ENCODE measurements around the gene ARL6IP4.

The ARL6IP4 gene

DNA sequence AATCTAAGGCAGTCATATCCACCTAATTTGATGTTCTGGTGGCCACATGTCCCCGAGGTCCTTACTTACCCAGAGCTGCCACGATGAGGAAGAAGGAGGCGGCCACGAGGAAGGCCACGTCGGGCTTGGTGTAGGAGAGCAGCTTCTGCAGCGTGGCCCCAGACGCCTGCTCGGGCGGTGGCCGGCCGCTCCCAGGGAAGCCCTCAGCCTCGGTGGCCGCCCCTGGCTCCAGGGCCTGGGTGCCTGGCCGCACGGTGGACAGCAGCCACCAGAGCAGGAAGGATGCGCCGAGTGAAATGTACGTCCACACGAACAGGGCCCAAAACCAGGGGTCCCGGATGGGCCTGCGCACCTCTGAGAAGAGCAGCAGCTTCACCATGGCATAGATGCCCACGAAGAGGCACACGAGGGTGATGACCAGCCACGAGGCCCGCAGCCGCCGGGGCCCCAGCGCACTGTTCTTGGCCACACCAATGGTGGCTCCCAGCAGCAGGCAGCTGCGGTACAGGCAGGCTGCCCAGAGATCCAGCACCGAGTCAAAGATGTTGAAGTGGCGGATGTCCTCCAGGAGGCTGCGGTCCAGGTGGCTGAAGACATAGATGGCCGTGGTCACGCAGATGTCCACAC is 20.8 kb upstream of the ARL6IP4 start:
- no peak for DNase-seq

DNA sequence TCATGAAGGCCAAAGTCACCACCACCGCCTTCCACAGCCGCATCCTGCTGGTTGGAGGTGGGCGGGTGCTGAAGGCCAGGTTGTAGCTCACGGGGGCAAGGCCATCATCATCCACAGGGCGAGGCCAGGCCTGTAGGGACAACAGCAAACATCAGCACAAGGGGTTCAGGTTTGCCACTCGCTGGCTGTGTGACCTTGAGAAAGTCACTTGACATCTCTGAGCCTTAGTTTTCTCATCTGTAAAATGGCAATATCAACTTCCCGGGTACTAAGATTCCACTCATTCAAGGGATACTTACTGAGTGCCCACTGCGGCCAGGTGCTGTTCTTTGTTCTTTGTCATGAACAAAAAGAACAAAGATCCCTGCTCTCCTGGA is 20.3 kb upstream of the ARL6IP4 start:
- DNase-seq: no peak

DNA sequence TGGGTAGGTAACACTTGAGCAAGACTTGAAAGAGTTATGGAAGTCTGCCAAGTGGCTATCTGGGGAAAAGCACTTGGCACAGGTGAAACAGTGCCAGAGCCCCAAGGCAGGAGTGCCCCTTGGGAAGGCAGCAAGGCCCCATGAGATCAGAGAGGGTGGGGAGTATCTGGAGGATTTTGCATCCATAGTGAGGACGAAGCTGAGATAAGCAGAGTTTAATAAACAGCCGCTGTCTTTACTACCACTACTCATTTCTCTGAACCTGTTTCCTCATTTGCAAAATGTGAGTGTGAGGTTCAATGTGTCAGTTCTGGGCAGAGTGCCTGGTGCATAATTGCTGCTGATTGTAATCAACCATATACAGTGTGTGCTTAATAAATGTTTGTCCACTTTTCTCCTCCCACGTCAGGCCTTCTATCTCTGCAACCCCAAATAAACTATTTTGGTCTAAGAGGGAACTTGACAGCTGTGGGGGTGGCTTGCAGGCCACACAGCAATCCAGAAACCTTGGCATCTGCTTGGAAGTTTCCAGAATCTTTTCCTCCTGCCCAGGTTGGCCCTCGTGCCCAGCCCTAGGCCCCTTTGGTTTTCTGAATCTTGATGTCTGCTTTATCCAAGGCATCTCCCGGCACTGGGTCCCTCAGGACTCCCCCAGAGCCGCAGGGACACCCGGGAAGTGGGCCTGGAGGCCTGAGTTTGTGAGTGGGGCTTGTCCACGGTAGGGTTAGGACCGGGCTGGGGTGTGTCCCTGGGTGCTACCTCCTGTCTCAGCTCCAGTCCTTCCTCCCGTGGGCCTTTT is 18.8 kb upstream of the ARL6IP4 start:
- no peak for DNase-seq

DNA sequence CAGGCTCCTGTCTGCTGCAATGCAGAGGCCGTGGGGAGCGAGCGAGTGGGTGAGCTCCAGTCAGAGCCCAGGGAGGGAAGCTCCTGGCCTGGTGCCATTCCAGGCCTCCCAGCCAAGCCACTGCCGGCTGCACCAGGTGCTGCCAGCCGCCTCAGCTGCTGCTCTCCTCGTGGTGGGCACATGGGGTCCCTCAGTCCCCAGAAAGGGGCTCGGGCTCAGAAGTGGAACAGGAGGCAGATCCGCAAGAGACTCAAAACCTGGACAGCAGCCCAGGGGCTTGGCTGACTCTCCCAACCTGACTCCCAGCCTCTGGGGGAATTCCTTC is 16.6 kb upstream of the ARL6IP4 start:
- no peak for DNase-seq

DNA sequence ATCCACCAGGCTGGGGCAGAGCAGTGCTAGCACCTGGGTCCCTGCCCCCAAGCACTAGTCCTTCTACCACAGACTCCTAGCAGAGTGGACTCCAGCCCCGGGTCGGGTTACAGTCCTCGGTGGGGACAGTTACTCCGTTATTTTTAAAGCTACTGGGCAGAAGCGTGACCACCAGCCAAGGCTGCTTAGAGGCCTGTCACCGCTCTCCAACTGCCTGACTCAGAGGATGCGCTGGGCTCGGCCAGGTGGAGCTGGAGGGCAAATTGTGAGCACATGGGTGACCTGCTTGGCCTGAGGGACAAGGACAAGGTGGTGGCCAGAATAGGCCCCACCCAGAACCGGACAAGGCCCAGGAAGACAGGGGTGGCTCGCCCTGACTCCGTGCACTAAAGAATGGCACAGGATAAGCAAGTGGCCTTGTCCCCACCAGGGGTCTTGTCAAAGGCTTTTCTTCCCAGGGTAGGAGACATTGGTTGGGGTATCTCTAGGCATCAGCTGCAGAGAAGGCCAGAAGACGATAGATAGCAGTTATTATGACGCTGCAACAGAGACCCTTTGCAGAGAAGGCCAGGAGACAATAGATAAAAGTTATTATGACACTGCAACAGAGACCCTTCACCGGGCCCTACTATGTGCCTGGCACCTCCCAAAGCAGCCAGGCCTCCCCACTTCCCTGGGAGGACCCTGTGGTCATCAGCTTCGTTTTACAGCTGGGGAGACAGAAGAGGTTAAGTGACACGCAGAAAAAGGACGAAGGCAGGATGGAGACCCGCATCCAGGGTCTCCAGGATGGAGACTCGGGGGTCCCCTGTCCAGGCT is 15.8 kb upstream of the ARL6IP4 start:
- DNase-seq: no peak

DNA sequence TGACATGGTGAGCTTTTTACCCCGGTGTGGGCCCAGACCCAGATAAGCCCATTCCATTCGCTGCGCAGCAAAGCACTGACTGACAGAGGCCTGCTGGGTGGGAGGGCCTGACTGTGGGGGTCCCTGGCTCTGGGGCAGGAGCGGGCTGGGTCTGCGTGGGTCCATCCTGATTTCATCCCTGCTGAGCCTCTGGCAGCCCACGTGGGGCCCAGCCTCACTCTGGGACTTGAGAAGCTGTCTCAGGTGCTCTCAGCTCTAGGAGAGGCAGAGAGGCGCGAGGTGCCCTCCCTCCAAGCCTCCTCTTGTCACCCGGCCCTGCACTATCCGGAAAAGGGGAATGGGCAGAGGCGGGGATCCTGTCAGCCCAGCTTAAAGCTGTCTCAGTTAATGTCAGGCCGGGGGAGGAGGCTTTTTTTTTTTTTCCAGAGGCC is 15.1 kb upstream of the ARL6IP4 start:
- no peak for DNase-seq

DNA sequence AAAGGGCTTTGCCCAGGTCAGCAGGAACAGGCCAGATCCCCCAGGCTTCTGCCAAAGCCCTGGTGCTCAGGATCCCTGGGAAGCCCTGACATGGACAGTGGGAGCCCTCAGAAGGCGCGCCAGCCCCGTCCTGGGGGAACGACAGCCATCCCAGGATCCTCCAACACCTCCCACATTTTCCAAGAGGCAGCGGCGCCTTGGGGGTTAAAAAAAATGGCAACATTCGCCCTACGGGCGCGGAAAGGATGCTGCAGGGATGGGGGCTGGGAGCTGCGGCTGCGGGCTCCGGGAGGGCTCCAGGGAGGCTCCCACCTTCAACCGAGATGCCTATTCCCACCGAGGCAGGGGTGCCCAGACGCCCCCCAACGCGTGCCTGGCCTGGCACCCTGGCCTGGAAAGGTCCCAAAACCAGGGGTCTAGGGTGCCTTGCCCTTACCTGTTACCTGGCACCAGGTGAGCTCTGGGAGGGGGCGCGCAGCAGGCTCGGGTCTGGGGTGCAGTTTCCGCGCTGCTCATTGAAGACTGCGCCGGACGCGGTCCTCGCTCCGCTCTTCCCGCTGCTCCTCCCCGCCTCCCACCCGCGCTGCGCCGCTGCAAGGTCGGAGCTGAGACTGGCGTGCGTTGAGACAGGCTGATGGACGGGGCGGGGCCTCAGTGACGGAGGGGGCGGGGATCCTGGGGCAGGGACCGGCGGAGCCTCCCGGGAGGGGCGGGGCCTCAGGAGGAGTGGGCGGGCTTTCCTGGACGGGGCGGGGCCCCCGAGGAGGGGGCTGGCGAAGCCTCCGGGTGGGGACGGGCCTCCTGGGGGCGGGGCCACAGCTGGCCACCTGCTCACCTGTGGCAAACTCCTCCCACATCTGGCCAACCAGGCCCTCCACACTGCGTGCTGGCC is 14.4 kb upstream of the ARL6IP4 start, which contains the start of gene ABCB9:
Gene ABCB9, minus strand, starts transcription at position 613 of the 892 bp plus-strand sequence. CDS start 6,228 bp downstream, outside the sequence.
- DNase-seq: peak; percentile 76 to 87

DNA sequence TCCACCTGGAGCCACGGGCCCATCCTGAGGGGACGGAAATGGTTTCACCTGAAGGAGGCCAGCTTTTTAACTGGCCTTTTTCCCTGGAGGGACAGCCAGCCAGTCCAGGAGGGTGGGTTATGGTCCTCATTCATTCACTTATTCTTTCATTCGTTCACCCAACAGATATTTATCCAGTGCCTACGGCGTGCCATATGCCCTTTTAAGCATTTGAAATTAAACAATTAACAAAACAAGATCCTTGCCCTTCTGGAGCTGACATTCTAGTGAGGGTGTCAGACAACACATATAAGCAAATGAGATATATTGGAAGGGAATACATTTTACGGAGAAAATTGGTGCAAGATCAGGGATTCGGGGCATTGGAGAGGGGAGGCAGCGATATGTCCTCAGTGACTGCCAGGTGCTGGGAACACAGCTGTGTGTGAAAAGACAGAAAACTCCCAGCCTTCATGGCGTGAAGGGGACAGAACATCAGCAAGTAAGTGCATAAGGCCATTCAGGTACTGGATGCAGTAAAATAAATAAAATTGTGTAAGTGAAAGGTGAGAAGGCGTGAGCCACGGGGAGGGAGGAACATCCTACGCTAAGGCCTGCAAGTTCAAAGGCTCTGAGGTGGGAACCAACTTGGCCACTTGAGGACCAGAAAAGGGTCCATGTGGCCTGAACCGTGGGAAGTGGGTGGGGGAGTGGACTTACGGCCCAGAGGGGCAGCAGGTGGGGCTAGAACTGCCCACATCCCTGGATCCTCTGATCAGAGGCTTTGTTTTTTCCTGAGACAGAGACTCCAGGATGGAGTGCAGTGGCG is 13.5 kb upstream of the ARL6IP4 start:
- no peak for DNase-seq

DNA sequence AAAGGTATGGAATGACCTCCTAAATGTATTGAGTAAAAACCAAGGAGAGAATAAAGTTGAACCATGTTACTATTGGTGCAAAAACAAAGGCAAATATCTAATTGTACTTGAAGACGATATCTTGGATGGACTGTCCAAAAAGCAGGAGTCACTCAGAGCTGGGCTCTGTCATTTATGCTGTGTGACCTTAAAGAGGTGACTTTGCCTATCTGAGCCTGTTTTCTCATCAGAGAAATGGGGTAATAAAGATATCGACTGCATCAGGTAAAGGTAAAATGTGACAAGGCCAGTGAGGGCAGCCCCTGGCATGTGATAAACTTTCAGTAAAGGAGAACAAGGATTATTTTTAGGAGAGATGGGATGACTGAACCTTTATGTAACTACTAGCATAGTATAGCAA is 12.4 kb upstream of the ARL6IP4 start:
- no peak for DNase-seq

DNA sequence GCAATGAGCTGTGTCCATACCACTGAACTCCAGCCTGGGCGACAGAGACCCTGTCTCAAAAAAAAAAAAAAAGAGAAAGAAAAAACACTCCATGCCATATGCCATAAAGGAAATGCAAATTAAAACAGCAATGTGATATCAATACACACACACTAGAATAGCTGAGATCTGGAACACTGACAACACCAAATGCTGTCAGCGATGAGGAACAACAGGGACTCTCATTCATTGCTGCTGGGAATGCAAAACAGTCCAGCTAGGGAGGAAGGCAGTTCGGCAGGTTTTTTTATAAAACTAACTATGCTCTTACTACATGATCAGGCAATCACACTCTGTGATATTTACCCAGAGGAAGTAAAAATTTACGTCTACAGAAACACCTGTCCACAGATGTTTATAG is 10.8 kb upstream of the ARL6IP4 start:
- DNase-seq: no peak

DNA sequence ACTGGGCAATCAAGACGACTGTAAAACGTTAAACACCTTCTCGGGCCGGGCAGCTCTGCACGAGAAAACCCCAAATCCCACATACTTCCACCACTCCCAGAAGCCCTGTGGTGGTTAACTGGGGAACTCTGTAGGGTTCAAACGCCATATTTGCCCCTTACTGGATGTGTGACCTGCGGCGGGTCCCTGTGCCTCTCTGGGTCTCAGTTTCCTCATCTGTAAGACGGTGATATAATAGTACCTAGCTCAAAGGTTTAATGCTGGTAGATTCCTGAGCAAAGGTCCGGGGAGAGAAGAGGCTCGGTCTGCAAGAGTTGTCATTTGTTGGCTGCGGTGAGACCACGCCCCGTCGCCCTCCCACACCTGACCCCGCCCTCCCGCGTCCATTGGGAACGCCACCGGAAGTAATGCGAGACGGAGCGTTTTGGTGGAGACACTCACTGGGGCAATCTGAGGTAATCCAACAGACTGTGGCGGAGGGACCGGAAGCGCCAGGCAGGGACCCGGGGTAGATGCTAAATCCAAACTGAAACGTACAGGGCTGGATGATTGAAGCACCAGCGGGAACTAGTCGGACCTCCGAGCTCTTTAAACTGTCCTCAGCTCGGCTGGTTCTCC is 6.1 kb upstream of the ARL6IP4 start:
- DNase-seq: peak; percentile 96 to 97

DNA sequence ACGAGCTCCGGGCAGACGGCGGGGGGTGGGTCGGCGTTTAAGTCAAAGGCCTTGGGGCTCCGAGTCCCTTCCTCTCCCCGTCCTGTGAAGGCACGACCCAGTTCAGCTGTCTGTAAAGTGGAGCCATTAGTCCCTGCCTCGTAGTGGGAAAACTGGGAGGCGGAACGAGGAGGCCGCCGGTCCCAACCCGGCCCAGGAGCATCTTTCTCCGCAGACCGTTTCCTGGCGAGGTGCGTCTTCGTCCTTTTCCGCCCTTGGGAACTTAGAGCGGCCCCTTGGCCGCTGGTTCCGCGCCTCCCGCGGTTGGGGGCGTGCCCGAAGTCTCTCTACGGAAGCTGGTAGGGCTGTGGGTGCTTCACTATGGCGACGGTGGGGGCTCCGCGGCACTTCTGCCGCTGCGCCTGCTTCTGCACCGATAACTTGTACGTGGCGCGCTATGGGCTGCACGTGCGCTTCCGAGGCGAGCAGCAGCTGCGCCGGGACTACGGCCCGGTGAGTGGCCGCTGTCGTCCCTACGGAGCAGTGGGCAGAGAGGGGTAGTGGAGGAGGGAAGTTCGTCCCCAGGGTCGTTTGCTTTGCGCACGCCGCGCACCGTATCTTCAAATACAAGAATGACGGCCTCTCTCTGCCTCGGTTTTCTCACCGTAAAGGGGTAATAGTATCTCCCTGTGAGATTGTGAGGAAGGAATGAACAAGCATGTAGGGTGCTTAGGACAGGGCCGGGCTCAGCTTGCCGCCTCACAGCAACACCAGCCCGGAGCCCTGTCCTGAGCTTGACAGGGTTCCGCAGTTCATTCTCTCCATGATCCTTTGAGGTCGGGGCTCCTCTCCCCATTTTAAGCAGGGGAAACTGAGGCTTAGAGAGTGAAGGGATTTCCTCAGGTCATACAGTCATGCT is 5.3 kb upstream of the ARL6IP4 start, which contains the start of gene OGFOD2:
Gene OGFOD2, plus strand, starts transcription at position 353 of the 898 bp plus-strand sequence. Its CDS starts 8 bp downstream, at position 361.
- peak; percentile 68 to 89 for DNase-seq

DNA sequence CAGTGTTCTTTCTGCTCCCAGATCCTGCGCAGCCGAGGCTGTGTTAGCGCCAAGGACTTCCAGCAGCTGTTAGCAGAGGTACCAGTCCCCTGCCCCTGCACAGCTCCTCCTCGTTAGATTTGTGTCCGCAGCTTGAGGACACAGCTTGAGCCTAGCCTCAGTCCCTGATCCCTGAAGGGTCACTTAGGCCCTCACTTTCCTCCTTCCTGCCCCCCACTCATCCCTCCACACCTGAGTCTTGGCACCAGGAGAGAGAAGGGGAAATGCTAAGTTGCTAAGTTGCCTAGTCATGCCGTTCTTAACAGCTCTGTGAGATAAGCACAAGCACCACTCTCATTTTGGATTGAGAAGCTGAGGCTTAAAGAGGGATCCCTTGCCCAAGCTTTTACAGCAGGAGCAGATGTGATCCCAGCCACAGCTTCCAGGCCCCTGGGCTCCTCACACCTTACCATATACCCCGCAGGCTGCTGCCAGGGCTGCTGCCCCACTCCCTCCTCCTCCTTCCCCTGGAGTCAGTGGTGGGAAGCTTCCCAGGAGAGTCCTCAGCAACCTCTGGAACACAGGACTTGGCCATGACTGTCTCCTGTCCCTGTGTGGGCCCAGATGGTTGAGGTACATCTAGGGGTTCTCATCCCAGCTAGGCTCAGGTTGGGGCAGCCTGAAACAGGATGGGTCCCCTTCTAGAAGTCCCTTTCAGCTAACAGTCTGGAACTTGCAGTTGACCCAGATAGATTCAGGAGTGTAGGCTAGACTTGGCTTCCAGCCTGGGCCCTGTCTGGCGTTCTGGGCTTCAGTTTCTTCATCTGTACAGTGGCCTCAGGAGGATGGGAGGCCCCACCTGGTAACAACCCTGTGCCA is 4.5 kb upstream of the ARL6IP4 start:
- DNase-seq: no peak

DNA sequence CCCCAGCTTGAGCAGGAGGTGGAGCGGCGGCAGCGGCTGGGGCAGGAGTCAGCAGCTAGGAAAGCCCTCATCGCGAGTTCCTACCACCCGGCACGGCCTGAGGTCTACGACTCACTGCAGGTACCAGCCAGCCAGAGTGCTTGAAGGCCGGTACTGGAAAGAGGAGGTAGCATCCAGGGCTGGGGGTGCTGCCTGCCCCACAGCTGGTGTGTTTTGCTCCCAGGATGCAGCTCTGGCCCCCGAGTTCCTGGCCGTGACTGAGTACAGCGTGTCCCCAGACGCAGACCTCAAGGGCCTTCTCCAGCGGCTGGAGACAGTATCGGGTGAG is 3.9 kb upstream of the ARL6IP4 start:
- no peak for DNase-seq

DNA sequence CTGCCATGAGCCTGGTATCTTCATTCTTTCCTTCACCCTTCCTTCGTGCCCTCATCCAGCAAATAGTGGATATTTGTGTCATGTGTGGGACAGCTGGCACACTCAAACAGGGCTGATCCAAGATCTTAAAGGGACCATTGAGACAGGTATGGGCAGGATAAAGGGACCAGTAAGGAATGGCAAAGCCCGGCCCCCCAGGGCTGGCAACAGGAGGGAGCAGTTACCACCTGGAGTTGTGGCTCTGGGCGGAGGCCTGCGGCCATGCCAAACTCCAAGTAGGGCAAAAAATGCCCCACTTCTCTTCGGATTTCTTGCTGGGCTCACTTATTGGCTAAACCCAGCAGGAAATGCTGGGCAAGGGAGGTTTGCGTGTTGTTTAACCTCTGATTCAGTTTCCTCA is 3.3 kb upstream of the ARL6IP4 start:
- no peak for DNase-seq

DNA sequence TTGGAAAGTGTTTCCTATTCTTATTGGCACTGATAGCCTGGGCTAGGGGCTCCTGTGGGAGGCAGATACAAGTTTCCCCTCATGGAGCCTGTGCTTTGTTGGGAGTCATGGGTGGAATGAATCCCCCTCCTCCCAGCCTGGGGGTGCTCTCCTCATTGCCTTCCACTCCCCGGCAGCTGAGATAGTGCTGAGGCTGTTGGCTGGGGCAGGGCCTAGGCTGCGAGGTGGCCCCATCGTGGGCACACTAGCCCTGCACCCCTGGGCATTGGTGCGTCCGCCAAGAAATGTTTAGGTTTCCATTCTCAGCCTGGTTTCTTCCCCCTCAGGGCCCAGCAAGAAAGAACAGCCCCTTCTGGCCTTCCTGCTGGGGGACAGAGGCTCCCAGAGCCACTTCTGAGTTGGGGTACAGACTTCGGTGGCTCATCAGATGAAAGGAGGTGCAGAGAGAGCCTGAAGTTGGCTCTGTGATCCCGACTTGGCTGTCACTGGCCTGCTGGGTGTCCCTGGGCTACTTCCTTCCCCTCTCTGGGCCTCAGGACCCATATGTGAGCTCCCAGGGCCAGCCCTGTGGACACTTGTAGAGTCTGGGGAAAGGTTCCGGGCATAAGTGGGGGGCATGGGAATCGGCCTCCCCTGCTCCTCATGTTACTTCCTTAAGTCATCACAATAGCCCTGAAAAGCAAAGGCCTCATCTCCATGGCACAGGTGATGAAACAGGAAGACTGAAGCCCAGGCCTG is 2.7 kb upstream of the ARL6IP4 start:
- DNase-seq: no peak

DNA sequence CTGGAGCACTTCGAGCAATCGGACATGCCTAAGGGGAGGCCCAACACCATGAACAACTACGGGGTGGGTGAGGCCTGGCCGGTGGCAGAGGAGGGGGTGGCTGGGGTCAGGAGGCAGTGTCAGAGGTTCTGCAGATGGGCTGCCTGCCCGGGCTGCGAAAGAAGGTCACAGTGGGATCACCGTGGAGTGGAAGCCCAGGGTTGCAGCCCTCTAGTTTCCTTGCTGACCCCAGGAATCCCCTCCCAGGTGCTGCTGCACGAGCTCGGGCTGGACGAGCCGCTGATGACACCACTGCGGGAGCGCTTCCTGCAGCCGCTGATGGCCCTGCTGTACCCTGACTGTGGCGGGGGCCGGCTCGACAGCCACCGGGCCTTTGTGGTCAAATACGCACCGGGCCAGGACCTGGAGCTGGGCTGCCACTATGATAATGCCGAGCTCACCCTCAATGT is 1.9 kb upstream of the ARL6IP4 start:
- no peak for DNase-seq

All from SW 1271 (cell line).